22Rv1 (cell line): ENCODE measurements around the gene ACMSD.

Experiments
- ZFX ChIP-seq: fragments of 450-650 bp; IDR thresholded peaks from 2 replicates; pipeline ENCODE4 v1.6.1; 2017; ENCODE audit warnings: antibody characterized with exemption, borderline replicate concordance
- TF ChIP-seq, protein P1 (sequence below): fragments of 450-650 bp; IDR thresholded peaks from 2 replicates; pipeline ENCODE4 v1.5.1; 2017; ENCODE audit warnings: mild to moderate bottlenecking

DNA sequence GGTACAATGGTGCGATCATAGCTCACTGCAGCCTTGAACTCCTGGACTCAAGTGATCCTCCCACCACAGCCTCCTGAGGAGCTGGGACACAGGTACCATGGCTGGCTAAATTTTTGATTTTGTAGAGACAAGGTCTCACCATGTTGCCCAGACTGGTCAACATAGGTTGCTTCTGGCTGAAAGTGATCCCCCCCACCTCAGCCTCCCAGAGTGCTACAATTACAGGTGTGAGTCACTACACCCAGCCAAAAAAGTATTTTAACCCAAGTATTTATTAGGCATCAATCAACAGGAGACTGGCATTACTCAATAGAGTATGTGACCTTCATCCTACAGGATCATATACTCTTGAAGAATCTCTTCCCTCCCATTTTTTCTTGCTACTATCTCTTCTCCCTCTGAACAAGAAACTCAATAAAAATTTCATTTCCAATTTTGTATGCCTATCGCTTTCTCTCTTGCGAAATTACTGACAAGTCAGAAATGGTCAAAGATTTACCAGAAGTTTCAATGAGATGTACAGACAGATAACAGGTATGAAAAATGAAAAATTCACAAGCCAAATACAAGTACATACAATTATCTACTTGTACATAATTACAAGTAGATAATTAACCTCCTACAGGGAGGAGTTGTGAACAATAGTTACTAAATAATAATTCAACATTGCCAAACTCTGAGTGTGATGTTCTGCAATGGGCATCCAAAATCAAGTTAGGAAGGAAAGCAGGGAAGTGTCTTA lies 45.3 kb downstream of the ACMSD start:
- TF ChIP-seq, protein P1, sequence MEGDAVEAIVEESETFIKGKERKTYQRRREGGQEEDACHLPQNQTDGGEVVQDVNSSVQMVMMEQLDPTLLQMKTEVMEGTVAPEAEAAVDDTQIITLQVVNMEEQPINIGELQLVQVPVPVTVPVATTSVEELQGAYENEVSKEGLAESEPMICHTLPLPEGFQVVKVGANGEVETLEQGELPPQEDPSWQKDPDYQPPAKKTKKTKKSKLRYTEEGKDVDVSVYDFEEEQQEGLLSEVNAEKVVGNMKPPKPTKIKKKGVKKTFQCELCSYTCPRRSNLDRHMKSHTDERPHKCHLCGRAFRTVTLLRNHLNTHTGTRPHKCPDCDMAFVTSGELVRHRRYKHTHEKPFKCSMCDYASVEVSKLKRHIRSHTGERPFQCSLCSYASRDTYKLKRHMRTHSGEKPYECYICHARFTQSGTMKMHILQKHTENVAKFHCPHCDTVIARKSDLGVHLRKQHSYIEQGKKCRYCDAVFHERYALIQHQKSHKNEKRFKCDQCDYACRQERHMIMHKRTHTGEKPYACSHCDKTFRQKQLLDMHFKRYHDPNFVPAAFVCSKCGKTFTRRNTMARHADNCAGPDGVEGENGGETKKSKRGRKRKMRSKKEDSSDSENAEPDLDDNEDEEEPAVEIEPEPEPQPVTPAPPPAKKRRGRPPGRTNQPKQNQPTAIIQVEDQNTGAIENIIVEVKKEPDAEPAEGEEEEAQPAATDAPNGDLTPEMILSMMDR: no peak
- no peak for TF ChIP-seq ZFX
